AG08396 (cell line): Measurements from ENCODE around the gene ZNF474.
"Not testable (repeated sequence)": the region's sequence is repeated elsewhere in the genome, so short reads cannot be mapped to it uniquely, and the experiment has no call there.

Source experiments
- DNase-seq: peaks from one replicate; pipeline ENCODE4 v3.0.0; 2012; ENCODE audit warnings: low spot score, mixed read lengths

The ZNF474 gene

GRCh38 chr5:122129306-122129705 is at the start of gene ZNF474:
Gene ZNF474, plus strand, starts transcription at chr5:122129546. Its CDS starts 22,445 bp downstream, at chr5:122151991.
- DNase-seq = peak; percentile 71

DNA sequence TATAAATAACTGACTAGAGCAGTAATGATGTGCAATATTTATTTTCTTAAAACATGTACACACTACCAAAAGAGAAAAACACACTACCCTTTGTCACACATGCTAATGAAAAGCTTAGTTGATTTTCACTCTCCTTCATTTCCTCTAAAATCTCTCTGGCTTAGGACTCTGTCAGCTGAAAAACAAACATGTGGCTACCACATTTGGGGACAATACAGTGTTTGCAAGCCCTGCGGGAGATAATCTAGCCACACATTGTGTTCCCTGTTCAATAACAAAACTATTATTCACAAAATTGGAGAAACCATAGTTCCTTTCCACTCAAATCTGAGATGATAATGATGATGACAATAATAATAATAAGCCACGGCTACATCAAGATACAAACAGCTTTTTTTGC is 47.8 kb upstream of the ZNF474 start:
- no peak for DNase-seq

GRCh38 chr5:122083535-122083934 is 45.8 kb upstream of the ZNF474 start:
- DNase-seq = no peak

GRCh38 chr5:122085041-122085440 is 44.3 kb upstream of the ZNF474 start:
- no peak for DNase-seq

- no peak for DNase-seq
Observed at GRCh38 chr5:122089096-122090013, 40.0 kb upstream of the ZNF474 start.

GRCh38 chr5:122091936-122092600 is 37.3 kb upstream of the ZNF474 start:
- no peak for DNase-seq

DNA sequence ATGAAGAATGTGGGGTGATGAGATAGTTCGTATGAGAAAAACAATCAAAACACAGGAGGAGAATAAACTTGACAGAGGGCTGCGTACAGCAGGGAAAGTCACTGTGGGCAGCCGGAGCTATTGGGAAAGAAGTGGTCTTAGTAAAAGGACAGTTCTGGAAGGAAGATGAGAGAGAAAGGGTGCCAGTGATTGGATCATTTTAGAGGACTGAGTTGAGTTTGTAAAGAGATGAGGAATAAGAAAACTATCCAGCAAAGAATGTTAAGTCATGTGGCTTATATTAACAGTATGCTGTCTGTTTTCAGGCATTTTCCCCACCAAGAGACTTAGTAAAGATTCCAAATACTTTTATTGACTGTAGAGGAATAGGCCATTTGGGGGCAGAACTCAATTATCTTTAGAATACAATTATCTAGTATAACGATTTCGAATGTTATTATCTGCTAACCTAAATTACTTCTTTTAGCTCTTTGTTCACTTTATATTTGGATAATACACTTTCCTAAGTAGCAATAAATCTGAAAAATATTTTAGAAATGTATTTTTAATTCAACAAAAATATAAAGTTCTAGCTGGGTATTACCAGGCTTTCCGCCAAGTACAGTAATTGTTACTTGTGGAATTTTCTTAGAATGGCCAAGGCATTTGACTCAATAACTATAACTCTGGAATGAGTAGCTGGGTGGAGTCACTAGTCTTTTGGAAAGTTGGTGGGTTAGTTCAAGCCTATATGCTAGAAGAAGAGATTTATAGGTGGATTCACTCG is 35.7 kb upstream of the ZNF474 start:
- DNase-seq = peak; percentile 45

- DNase-seq = not testable (repeated sequence)
Observed at GRCh38 chr5:122094251-122094650, 35.1 kb upstream of the ZNF474 start.

GRCh38 chr5:122095158-122095557 is 34.2 kb upstream of the ZNF474 start:
- DNase-seq = no peak

GRCh38 chr5:122097391-122097790 is 32.0 kb upstream of the ZNF474 start:
- no peak for DNase-seq

GRCh38 chr5:122099060-122099790 is 30.1 kb upstream of the ZNF474 start:
- DNase-seq = peak; percentile 51

DNA sequence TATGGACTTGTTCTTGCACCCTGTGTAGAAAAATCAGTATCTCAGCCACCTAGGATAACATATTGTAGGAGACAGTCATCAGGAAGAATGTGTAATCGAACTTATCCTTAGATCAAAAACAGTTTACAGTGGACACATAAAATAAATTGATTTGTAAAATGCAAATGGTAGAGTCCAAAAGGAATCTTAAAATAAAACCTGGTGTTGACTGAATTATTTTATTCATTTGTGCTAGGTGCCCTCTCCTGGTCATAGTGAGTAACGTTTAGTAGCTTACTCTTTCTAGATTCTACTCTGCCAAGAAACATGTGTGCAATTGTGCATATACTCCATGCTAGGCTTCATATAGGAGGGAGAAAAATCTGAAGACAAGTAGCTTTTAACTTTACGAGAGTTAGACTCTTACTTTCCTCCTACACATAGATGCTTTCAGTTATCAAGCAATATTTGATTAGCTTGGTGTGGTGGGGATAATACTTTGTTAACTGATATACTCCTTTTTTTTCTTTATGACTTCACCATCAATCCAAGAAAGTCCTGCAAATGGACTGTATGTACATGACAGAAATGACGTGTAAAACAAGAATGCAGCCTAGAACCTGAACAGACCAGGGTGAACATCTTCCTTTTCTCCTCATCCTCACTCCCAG is 27.6 kb upstream of the ZNF474 start:
- no peak for DNase-seq

GRCh38 chr5:122102825-122103224 is 26.5 kb upstream of the ZNF474 start:
- no peak for DNase-seq

DNA sequence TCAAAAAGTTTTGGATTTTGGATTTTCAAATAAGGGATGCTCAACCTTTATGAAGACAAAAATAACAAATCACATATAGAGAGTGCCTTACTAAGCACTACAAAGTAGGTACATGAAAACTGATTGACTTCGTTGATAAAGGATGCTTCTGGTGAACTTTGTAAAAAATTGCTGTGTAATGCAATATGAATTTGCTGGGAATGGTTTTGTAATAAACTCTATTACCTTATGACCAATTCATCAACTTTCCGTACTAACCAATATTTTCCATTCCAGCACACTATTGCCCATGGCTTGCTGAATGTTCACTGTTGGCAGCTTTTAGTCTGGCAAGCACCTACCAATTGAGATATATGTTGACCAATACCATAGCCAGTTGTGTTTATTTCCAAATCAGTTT is 23.4 kb upstream of the ZNF474 start:
- no peak for DNase-seq

- no peak for DNase-seq
Observed at GRCh38 chr5:122107016-122107415, 22.3 kb upstream of the ZNF474 start.

DNA sequence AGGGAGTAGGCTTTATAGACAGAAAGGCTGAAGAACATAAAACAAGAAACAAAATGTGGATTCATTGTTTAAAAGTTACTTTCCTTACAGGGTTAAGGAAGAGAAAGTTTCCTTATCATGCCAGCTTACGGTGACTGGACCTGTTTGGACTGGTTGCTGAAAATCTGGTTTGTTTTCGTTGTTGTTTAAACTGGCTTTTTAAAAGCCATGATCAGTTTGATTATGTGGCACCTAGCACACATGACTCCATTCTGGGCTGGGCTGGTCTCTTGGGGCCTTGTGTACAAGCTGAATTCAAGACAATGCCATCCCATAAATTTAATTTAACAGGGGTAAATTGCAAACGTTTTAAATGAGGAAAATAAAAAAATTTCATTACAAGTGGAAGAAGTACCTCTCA is 18.4 kb upstream of the ZNF474 start:
- DNase-seq = no peak

DNA sequence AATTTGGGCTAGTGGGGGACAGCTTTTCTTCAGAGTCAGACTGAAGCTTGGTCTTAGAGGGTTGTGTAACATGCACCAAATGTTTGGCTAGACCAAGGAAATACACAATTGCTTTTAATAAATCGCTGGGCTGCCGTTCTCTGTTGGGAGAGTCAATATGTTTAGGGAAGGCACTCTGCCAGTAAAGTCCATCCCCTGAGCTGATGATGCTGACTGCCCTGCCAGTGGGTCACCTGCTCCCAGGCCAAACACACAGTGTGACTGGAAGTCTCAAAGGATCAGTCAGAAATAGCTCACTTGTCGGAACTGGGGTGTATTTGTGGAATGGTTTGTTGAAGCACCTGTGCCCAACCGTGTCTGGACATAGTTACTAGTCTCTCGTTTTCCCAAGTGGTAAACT is 17.9 kb upstream of the ZNF474 start:
- no peak for DNase-seq

DNA sequence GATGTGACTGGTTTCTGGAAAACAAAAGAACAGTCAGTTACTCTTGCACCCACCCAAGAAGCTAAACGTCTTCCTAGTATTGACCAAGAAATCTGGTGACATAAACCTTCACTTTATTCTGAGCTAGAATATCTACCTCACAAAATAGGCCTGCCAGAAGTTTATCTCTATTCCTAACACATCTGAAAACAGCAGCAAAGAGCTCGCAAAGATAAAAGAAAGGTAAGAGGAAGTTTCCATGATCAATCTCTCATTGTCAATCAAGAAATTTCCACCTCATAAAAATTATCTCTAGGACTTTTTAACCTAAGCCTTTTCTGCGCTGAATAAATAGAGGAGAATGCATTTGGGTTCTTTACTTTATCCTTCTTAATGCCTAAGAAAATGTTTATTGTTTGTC is 17.3 kb upstream of the ZNF474 start:
- no peak for DNase-seq

DNA sequence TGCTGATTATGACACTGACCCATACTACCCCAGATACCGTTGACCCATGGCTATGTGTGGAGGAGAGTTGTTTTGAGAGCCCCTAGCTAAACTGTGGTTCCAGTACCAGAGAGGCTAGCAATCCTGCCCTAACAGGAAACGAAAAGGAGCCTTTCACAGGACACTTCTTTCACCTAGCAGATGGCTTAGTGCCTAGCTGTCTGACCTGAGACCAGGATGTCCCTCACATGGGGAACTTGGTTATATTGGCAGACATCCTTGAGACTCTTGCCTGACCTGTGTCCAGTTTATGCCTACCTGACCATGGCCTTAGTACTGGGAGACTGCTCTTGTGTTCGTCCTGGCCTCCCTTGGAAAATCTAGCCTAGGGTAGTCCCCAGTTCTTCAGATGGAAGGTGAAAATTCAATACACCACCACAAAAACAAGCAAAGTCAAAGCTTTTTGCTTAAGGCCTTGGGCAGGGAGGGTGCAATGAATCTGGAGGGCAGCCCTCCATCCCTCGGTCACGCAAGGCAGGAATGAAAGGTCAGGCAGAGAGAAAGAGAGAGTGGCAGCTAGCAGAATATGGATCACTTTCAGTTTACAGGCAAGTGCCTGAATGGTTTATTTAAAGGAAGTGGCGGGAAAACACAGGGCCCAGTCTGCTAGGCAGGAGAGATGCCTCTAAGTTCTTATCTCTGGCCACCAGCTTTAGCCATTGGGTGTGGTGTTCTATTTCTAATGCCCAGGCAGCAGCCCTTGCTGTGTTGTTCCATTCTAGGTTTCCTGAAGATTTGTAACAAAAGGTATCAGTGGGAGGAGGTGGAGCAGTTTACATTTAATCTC is 16.4 kb upstream of the ZNF474 start:
- no peak for DNase-seq

DNA sequence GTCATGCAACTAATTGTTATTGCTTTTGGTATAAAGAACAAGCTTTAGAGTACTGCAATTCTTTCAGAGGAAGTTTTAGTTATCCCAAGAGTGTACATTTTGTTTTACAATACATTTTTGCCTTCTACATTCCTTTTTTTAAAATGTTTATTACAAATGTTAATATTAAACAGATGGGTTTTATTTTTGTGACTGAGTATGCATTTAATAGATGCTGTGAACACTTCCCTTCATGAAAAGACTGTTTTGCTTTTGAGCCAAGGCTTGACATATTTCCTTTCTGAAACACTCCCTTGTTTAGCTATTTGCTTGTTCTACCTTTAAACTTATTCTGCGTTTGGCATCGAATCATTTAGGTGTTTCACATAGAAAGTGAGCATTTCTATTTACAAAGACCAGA is 14.8 kb upstream of the ZNF474 start:
- no peak for DNase-seq
